ENCODE data around the gene ZNF385A. TPM values are rescaled to one million over a fixed set of nuclear protein-coding genes. Genes with fewer than 3 reads are reported as not detected.

ZNF385A gene
- total and polyA plus RNA-seq, 2 donors from 2014 or later = 10.2 to 16.6 TPM

DNA sequence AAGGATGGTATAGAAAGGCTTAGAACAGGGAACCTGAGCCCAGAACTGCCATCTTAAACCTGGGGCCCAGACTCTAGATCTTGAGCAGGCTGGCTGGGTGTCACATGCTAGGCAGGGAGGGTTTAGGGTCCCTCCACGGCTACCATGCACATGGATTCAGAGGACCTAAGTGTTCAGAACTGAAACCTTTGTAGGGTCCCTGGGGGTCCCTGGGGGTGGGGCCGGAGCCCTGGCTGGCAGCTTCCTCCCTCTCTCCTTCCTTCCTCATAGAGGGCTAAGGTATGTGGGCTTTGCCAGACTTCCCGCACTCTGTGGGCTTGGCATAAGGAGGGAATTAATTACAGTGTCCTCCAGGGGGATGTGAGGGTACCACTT, 4.6 kb upstream of the ZNF385A start:
- Histone ChIP-seq H3K9me3 (ENCODE audit: control insufficient read depth in 2 of 3, insufficient read depth in 1 of 3, low read length in 3 of 3) (no peaks in the 10 kb centered on the region), H3K9ac (ENCODE audit: low read length in 3 of 3) (no peak overlapping the region), H3K36me3 (ENCODE audit: control insufficient read depth in 2 of 3, insufficient read depth in 3 of 3, low read length in 3 of 3) (no peaks in the 10 kb centered on the region), H3K4me3 (ENCODE audit: low read length in 3 of 3) (no peak overlapping the region), H3K4me1 (ENCODE audit: control insufficient read depth in 2 of 3, insufficient read depth in 2 of 3, low read depth in 1 of 3, low read length in 3 of 3) (peaks cover 0 to 16% (median 4%) of the 10 kb centered on the region in 3 donors), H3K27me3 (ENCODE audit: control insufficient read depth, insufficient read depth, low read length) (no peaks in the 10 kb centered on the region), H3K27ac (ENCODE audit: low read depth in 2 of 2, low read length in 2 of 2) (no peak overlapping the region)
- DNase-seq = no peak
- no peak for FAIRE-seq
- intact Hi-C loops (cut with DNase I) = no loop called here
- TF ChIP-seq, protein P1, sequence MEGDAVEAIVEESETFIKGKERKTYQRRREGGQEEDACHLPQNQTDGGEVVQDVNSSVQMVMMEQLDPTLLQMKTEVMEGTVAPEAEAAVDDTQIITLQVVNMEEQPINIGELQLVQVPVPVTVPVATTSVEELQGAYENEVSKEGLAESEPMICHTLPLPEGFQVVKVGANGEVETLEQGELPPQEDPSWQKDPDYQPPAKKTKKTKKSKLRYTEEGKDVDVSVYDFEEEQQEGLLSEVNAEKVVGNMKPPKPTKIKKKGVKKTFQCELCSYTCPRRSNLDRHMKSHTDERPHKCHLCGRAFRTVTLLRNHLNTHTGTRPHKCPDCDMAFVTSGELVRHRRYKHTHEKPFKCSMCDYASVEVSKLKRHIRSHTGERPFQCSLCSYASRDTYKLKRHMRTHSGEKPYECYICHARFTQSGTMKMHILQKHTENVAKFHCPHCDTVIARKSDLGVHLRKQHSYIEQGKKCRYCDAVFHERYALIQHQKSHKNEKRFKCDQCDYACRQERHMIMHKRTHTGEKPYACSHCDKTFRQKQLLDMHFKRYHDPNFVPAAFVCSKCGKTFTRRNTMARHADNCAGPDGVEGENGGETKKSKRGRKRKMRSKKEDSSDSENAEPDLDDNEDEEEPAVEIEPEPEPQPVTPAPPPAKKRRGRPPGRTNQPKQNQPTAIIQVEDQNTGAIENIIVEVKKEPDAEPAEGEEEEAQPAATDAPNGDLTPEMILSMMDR (IDR thresholded peaks at IDR 0.05; ENCODE audit: borderline replicate concordance, extremely low read depth, insufficient read depth) = no peak

DNA sequence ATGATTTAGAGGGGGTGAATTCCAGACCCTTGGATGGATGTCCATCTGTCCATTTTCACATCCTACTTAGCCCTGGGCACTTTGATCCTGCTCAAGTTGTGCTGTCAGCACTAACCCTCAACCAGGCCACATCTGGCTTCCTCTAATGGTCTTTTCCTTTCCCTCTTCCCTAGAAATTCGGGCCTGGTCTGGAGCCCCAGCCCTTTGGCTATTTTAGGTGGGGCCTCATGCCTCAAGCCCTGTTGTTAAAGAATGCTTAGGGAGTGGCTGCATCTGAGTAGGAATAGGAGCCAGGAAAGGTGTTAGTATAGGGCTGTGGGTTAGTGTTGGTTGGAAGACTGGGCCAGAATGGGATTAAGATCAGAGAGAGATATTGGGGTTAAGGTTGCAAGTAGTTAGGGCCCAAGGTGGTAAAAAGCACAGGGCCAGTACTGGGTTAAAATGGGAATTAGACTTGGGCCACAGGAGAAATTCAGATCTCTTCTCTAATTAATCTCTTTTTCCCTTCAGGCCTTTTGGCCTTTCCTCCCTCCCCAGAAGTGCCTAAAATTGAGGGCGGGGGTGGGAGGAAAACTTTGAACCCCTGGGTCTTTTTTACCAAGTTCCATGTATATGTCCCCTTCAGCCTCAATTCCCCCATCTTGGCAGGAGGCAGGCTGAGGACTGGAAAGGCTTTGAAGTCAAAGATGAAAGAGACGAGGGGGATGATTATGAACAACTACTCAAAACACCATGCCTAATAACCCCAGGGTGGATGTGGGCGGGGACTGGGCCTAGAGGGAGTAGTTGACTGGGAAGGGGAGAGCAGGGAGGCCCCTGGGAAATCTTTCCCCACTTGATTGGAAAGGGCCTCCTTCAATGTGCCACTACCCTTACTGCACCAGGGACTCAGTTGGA, 4.0 kb upstream of the ZNF385A start:
- FAIRE-seq (no peak), DNase-seq (no peak)
- Histone ChIP-seq H3K9me3 (ENCODE audit: control insufficient read depth in 2 of 3, insufficient read depth in 1 of 3, low read length in 3 of 3) (no peaks in the 10 kb centered on the region), H3K9ac (ENCODE audit: low read length in 3 of 3) (peak overlapping the region in 1 of 3 donors; percentile 30), H3K4me3 (ENCODE audit: low read length in 3 of 3) (no peak overlapping the region), H3K4me1 (ENCODE audit: control insufficient read depth in 2 of 3, insufficient read depth in 2 of 3, low read depth in 1 of 3, low read length in 3 of 3) (peaks cover 0 to 16% (median 4%) of the 10 kb centered on the region in 3 donors), H3K27me3 (ENCODE audit: control insufficient read depth, insufficient read depth, low read length) (no peaks in the 10 kb centered on the region), H3K36me3 (ENCODE audit: control insufficient read depth in 2 of 3, insufficient read depth in 3 of 3, low read length in 3 of 3) (no peaks in the 10 kb centered on the region), H3K27ac (ENCODE audit: low read depth in 2 of 2, low read length in 2 of 2) (peak overlapping the region in 1 of 2 donors; percentile 47)
- intact Hi-C loops (cut with DNase I) = no loop called here
- TF ChIP-seq, protein P1 (IDR thresholded peaks at IDR 0.05; ENCODE audit: borderline replicate concordance, extremely low read depth, insufficient read depth) = no peak

- Histone ChIP-seq H3K4me3 (ENCODE audit: low read length in 3 of 3) (no peak overlapping the region), H3K27ac (ENCODE audit: low read depth in 2 of 2, low read length in 2 of 2) (no peak overlapping the region), H3K36me3 (ENCODE audit: control insufficient read depth in 2 of 3, insufficient read depth in 3 of 3, low read length in 3 of 3) (no peaks in the 10 kb centered on the region), H3K27me3 (ENCODE audit: control insufficient read depth, insufficient read depth, low read length) (no peaks in the 10 kb centered on the region), H3K9me3 (ENCODE audit: control insufficient read depth in 2 of 3, insufficient read depth in 1 of 3, low read length in 3 of 3) (no peaks in the 10 kb centered on the region), H3K9ac (ENCODE audit: low read length in 3 of 3) (no peak overlapping the region), H3K4me1 (ENCODE audit: control insufficient read depth in 2 of 3, insufficient read depth in 2 of 3, low read depth in 1 of 3, low read length in 3 of 3) (peaks cover 0 to 16% (median 4%) of the 10 kb centered on the region in 3 donors)
- intact Hi-C loops (cut with DNase I) = no loop called here
- DNase-seq = no peak
- no peak for FAIRE-seq
- TF ChIP-seq, protein P1 (IDR thresholded peaks at IDR 0.05; ENCODE audit: borderline replicate concordance, extremely low read depth, insufficient read depth) = no peak
Measured at GRCh38 chr12:54387114-54387467, 2.6 kb upstream of the ZNF385A start.
